GM21723 (cell line): ENCODE results near the gene PACC1.

Source experiments
- ATAC-seq: cut with Tn5 transposase; IDR thresholded peaks from one replicate; pipeline ENCODE4 v1.9.1; 2021; ENCODE audit warnings: mild to moderate bottlenecking, moderate library complexity; ENCODE audit not compliant: unreplicated experiment

The PACC1 gene

DNA sequence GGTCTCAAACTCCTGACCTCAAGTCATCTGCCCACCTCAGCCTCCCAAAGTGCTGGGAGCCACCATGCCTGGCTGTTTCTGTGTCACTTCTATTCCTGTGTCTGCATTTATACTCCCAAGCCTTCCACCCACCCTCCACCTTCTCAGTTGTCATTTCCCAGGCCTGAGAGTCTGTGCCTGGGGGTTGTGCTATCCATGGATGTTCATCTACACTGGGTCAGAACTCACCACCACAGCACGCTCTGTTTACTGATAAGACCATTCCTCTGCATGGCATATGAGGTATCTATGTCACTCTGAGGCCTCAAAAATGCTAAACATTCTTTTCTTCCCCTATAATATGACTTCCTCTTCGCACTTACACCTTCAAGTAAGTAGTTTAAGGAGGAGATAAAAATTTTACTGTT is 24.1 kb upstream of the PACC1 start:
- no peak for ATAC-seq

DNA sequence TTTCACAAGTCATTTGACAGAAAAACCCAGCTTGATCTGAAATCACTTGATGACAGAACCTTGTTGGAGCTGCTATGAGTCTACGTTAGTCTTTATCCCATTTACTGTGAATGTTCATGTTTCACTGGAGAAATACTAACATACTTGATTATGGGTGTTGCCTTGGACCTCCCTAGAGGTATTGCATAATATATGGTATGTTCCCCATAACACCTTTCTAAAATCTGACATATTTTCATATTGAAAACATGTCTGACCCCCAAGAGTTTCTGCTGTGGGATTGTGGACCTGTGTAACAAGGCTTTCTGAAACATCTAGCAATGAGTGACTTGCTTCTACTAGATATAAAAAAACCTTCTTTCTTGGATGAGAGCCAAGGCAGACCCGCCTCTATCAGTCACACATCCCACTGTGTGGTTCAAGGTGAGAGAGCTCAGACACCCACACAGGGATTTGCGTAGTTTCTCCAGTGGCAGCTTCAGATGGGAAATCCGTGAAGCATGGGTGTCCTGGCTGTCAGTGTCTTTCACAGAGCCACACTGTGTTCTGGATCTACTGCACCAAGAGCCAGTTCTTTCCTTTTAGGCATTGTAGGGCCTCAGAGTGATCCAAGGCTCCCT is 22.6 kb upstream of the PACC1 start:
- ATAC-seq = no peak

DNA sequence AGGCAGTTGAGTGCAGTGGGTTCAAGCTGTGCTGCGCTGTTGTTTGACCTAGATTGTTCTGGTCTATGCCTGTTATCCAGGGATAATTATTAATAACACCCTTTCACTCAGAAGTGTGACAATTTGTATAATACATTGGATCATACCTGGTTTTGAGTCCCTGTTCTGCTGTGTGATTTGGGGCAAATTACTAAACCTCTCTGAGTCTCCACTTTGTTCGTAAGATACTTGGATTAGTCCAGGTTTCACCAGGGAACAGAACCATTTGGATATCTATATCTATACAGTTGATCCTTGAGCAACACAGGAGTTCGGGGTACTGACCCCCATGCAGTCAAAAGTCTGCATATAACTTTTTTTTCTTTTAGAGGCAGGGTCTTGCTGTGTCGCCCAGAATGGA is 20.3 kb upstream of the PACC1 start:
- ATAC-seq = no peak

DNA sequence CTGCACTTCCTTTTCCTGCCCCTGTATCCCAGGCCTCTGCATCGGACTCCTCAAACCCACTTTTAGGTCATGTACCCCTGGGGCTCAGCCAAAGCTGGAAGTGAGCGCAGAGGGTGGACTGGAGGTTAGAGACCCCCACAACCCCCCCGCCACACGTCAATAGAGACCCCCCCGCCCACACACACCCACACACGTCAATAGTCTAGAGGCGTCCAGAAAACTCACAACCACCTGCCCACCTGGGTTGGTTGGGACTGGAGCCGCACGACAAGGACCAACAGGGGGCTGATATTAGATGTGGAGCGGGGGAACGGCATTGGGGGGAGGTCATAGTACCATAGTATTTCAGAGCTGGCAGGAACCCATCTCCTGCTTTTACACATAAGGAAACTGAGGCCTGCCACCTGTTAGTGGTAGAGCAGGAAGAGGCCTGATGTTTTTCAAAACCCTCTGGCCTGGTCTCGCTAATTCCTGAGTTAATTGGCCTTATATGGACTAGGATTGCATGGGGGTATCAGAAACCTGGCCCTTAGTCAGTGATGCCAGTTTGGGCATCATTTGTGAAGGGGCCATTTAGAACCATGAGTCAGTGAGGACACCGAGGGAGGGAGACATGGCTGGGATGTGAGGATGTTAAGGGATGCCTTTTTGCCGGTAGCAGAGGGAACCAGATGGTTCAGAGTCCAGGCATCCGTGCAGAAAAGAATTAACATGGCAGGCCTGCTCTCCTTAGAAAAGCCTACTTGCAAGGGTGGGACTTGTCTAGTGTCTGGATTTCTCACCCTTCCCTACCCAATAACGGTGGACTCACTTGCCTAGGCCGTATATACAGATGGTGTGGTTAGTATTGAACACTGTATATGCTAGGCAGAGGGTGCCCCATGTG is 19.1 kb upstream of the PACC1 start:
- no peak for ATAC-seq

DNA sequence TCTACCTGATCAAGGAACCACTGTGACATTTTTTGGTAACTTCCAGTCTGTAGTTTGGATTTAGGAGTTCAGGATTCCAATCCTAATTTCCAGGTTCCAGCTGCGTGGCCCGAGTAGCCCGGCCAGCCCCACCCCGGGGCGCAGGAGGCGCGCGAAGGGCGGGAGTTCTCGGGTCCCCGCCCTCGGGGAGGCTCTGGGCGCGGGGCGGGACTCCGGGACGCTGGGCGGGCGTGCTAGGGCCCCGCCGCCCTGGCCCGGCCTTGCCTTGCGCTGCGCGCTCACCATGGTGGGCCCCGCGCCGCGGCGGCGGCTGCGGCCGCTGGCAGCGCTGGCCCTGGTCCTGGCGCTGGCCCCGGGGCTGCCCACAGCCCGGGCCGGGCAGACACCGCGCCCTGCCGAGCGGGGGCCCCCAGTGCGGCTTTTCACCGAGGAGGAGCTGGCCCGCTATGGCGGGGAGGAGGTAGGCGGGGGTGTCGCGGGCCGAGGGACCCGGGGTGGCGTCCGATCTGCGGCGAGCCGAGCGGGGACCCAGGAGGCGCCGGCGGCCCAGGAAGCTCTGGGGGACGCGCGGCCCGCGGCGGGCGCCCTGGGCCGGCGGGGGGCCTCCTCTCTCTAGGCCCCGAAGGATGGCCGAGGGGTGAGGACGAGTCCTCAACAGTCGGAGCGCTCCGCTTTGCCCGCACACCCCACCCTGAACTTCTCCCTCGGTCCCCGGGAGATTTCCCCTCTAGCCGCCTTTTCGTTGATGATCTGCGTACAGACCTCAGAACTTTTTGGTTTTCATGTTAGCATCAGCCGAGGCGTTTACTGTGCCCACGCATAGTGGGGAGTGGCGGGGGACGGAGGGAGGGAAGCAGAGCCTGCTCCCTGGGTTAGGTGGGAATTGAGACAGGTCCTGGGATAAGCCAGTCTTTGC is 18.2 kb upstream of the PACC1 start, which contains the start of gene NENF:
Gene NENF (plus strand): TSS at position 260 of the 916 bp plus-strand sequence. CDS start 24 bp downstream, at position 284.
- ATAC-seq = peak; percentile 99

DNA sequence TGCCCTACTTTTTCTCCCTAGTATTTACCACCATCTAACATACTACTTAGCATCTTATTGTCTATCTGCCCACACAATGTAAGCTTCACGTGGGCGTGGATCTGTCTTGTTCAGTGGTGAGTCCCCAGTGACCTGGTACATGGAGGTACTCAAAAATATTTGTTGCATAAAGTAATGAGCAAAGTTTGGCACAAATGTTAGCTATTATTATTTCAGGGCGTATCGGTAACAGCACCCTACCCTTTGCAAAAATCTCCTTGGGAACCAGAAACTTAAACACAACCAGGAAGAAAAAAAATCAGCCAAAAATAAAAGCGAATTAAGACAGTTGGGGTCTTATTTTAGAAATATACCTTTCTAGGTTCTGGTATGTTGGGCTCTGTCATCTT is 17.6 kb upstream of the PACC1 start:
- no peak for ATAC-seq

DNA sequence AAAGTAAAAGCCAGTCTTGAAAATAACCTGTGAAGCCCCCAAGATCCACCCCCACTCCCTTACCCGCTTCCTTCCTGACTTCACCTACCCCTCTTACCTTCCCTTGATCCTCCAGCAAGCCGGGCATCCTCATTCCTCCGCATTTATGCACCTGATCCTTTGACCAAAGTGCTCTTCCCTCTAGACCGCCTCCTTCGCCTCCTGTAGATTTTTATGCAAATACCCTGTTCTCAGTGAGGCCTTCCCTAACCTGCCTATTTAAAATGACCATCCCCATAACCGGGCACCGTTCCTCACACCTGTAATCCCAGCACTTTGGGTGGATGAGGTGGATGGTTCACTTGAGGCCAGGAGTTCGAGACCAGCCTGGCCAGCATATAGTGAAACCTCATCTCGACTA is 17.0 kb upstream of the PACC1 start:
- no peak for ATAC-seq

DNA sequence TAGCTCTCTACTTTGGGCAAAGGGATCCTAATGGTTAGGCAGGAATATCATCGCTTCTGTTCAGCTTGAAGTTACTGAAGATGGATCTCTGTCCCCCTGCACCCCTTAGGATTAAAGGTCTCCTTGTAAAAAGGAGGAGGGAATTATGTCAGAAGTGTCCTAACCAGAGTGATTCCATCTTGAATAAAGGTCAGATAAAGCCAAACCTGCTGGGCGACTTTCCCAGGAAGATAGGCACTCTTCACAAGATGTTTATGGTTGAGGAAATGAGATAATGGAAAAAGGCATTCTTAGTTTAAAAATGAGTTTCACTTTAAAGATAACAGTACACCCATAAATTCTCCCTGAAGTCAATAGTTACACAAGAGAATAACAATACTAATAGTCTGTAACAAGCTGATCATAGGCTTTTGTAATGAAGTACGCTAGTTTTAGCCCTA is 16.3 kb upstream of the PACC1 start:
- no peak for ATAC-seq

DNA sequence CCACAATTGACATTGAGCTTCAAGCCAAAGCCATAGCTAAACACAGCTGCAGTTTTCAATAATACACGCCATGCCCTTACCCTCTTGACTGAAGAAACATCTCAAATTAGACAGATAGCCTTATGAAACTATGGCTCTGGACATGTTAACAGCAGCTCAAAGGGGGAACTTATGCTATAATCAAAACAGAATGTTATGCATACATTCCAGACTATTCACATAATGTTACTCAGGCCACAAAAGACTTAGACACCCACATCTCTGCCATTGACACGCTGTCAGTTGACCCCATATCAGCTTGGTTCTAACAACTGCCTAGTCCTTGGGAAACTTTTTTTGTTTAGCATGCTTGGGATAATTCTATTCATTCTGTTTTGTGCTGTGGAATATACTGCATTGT is 15.7 kb upstream of the PACC1 start:
- no peak for ATAC-seq

DNA sequence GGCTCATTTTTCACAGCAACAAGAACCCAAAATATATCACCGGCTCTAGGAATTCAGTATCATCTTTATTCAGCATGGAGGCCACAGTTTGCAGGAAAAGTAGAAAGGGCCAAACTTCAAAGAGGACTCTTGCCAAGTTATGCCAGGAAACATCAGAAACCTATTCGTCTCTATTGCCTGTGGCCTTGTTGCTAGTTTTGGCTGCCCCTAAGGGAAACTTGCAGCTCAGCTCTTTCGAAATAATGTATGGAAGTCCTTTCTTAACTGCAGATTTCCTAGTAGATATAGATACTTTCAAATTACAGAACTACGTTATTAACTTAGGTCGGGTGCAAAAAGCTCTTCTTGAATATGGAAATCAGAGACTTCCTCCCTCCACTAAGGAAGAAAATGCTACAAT is 13.8 kb upstream of the PACC1 start:
- no peak for ATAC-seq

DNA sequence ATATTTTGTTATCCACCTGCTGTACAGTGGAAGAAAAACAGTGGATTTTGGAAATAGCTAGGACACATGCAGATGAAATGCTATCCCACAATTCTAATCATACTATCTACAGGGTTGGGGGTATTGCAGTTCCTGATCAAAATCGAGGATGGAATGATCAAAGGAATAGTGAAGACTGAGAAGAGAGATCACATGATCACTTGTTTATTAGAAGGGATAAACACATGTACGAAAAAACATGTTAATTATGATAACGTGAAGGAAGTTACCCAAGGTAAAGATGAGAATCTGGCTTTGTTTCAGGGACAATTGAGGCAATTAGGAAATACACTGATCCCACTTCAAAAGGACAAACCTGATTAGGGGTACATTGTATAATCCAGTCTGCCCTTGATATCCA is 9.2 kb upstream of the PACC1 start:
- no peak for ATAC-seq

DNA sequence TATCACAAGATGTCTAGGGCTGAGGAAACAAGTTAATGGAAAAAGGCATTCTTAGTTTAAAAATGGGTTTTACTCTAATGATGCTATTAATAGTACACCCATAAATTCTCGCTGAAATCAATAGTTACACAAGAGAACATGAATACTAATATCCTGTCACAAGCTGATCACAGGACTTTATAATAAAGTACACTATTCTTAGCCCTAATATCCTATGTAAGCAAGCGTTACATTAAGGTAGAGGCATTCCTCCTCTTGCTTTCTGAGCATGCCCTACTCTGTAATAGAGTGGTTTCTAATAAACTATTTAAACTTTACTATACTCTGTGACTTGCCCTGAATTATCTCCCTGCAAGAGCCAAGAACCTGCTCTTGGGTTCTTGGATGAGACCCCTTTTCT is 6.5 kb upstream of the PACC1 start:
- no peak for ATAC-seq

DNA sequence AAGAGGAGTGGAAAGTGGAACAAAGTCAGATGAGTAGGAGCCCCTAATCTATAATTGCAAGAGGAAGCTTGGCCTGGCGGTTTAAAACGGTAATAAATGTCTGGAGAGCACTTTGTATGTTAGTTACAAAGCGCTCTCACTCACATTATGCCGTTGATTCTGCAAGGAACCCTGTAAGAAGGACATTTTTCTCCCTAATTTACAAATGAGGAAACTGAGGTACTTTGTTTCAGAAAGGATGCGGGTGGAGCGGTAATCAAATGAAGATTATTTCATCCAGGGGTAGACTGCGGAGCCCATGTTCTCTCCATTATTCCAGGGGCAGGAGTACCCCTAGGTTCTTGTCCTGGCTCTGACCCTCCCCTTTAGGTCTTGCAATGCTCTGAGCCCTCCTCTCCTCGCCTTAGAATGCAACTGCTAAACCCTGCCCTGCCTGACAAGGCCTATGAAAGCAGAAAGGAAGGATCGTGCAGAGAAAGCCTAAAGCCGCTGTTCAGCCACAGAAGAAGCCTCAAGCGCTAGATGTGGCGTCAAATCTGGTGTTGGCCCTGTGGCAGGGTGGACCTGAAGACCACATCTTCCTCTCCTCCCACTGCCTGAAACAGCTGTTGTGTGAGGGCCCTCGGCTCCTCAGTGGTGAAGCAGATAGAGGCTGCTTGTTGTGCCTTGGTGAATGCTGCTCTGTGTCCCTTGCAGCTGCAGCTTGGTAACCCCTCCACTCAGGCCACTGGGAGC is 588 bp upstream of the PACC1 start:
- no peak for ATAC-seq

DNA sequence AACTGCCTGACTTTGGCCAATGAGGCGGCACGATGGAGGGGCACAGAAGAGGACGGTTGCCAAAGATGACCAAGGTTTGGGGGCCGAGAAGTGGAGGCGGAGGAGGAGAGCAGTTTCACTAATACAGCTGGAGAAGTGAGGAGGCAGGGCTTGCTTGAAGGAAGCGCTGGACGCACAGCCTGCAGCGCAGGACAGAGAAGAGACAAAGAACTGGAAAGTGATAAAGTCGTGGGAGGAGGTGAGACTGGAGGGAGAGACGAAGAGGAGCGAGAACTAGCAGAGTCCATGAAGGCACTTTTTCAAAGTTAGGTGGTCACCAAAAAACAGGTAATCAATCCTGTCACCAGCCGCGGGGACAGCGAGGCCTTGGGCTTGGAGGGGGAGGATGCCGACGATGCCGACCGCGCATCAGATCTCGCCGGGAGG is 771 bp downstream of the PACC1 start:
- ATAC-seq = peak; percentile 37

DNA sequence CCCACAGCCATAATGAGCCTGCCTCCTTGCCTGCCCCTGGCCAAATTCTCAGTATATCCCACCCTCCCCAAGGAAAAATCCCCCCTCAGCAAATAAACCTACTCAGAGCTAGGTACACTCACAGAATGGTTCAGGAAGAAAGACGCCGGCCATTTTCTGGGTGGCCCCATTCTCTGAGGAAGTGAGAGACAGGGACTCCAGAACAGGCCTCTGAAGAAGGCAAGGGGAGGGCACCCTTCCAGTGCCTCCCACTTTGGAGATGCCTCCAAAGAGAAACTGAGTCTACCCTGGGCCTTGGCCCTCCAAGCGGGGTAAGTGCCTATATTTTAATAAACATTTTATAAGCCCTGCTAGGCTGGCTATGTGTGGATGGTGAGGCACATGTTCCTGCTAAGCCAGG is 2.3 kb downstream of the PACC1 start:
- no peak for ATAC-seq

DNA sequence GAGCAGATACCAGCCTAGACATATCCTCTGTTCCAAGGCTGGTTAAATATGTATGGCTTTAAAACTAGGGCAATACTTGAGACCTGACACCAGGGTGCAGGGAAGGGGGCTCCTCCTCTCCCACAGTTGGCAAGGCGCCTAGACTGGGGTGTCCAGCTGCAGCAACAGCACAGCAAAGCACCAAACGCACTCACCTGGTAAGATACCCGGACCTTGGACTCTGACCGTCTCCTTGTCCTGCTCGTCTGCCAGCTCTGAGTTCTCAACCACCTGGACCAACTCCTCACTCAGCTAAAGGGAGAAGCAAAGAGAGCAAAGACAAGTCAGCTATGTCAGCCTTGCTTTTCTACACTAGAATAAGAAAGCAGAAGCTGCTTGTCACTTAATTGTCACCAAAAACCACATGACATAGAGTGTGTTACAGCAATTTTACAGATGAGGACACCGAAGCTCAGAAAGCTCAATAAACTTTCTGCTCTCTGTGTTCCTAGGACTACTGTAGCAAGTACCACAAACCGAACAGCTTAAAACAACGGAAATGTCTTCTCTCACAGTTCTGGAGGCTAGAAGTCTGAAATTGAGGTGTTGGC is 4.4 kb downstream of the PACC1 start:
- no peak for ATAC-seq

DNA sequence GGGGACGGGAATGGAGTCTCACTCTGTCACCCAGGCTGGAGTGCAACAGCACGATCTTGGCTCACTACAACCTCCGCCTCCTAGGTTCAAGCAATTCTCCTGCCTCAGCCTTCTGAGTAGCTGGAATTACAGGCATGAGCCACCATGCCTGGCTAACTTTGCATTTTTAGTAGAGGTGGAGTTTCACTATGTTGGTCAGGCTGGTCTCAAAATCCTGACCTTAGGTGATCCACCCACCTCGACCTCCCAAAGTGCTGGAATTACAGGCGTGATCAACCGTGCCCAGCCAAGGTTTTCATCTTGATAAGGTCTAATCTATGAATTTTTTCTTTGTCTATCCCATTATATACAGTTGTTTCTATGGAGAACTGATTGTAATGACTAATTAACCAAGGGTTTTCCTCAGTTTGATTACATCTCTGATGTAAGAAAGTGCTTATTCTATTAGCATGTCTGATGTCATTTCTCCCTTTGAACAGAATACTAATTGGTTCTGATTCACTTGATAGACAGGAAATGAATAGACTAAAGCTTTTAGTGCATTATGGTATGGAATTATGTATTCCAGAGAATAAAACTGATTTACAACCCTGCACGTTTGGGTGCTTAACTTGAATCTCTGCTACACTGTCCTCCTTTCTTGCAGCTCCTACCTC is 11.9 kb downstream of the PACC1 start:
- ATAC-seq = no peak

DNA sequence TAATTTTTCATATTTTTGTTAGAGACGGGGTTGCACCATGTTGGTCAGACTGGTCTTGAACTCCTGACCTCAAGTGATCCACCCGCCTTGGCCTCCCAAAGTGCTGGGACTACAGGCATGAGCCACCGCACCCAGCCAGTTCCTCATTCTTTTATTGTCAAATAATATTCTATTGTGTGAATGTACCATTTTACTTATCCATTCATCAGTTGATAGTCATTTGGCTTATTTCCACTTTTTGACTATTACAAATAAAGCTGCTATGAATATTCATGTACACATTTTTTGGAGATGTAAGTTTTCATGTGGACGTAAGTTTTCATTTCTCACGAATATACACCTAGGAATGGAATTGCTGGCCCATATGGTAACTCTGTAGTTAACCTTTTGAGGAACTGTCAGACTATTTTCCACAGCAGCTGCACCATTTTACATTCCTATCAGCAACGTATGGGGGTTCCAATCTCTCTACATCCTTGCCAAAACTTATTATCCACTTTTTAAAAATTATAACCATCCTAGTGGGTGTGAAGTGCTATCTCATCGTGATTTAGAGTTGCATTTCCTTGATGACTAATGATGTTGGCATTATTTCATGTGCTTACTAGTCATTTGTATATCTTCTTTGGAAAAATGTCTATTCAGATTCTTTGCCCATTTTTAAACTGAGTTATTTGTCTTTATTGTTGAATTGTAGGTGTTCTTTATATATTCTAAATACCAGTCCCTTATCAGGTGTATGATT is 12.7 kb downstream of the PACC1 start:
- ATAC-seq = no peak

DNA sequence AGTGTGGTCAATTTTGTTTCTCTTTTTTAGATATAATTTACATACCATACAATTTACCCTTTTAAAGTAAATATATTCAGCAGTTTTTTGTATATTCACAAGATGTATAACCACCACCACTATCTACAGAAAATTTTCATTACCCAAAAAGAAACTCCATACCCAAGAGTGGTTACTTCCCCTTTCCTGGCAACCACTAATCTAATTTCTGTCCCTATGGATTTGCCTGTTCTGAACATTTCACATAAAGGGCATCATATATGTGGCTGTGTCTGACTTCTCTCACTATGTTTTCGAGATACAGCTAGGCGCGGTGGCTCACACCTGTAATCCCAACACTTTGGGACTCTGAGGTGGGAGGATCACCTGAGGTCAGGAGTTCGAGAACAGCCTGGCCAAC is 13.6 kb downstream of the PACC1 start:
- no peak for ATAC-seq
